HepG2 (cell line): ENCODE data around the gene GDAP1L1. TPM values are rescaled to one million over a fixed set of nuclear protein-coding genes. Genes with fewer than 3 reads are reported as not detected.

Source experiments
- ATAC-seq: fragments of 200-7000 bp; cut with Tn5 transposase; 3 replicates; pipeline ENCODE4 v1.9.1; 2020; ENCODE audit warnings: mild to moderate bottlenecking, moderate library complexity
- BruUV-seq: library from RNA; stranded (reverse); fragments of 400-500 nt; replicated peaks from 2 replicates; lab custom pipeline; 2021; lab: Mats Ljungman, UMichigan
- CTCF ChIA-PET: fragments of 300-600 bp; formaldehyde crosslinking; extraction: SDS; loops from one replicate; lab custom pipeline; 2021; ENCODE audit warnings: low total read pairs, inconsistent platforms, low intra/inter-chr PET ratio; lab: Yijun Ruan, JAX
- POLR2A ChIA-PET: fragments of 350-600 bp; sonication (Branson Sonifier 250); formaldehyde crosslinking; loops from one replicate; lab custom pipeline; 2020; ENCODE audit warnings: antibody characterized with exemption, inconsistent platforms; lab: Yijun Ruan, JAX
- DNase-seq: peaks from one replicate; pipeline ENCODE4 v3.0.0-alpha.2; 2015; ENCODE audit warnings: low spot score
- FAIRE-seq: peaks from 3 replicates; lab custom pipeline; 2011; peaks lifted over from hg19 to GRCh38; lab: Jason Lieb, UNC
- H2AFZ ChIP-seq: one replicate; pipeline ENCODE4 v1.6.1; 2011; ENCODE audit warnings: low read length, inconsistent platforms
- H3K27ac ChIP-seq: fragments of 300-600 bp; 3 replicates; pipeline ENCODE4 v1.8.0; 2011; ENCODE audit warnings: mixed run types, mild to moderate bottlenecking, mixed read lengths, low read length, inconsistent platforms; ENCODE audit not compliant: insufficient read depth; ENCODE audit errors: extremely low read length
- H3K27me3 ChIP-seq, 2 experiments: fragments of 200-600 bp in 1 of 2; 2 replicates in 1 of 2; 3 replicates in 1 of 2; pipeline versions ENCODE4 v1.6.0 to v1.8.0; 2011; ENCODE audit warnings: low read length in 2 of 2, mild to moderate bottlenecking in 2 of 2, moderate library complexity in 2 of 2, inconsistent platforms in 1 of 2; ENCODE audit not compliant: insufficient read depth in 2 of 2, control insufficient read depth in 1 of 2
- H3K36me3 ChIP-seq, 2 experiments: fragments of 200-600 bp in 1 of 2; replicated peaks in 1 of 2; 2 replicates in 1 of 2; 3 replicates in 1 of 2; pipeline versions ENCODE4 v1.5.1 to v1.8.0; 2011; ENCODE audit warnings: low read length in 2 of 2, inconsistent platforms in 1 of 2; ENCODE audit not compliant: insufficient read depth in 2 of 2, control insufficient read depth in 1 of 2
- H3K4me1 ChIP-seq: 2 replicates; pipeline ENCODE4 v1.5.1; 2012; ENCODE audit warnings: low read length, inconsistent platforms; ENCODE audit not compliant: insufficient read depth
- H3K4me2 ChIP-seq: 2 replicates; pipeline ENCODE4 v1.6.0; 2011; ENCODE audit warnings: low read depth, low read length, inconsistent platforms
- H3K4me3 ChIP-seq, 3 experiments: fragments of 200-600 bp in 1 of 3; sonication (generic), shearing (Covaris generic) in 1 of 3; replicated peaks in 1 of 3; 2 replicates each; pipeline ENCODE4 v1.5.1; 2011 to 2016; ENCODE audit warnings: low read length in 3 of 3, inconsistent platforms in 2 of 3, low read depth in 2 of 3, mild to moderate bottlenecking in 2 of 3, control low read depth in 1 of 3, mixed read lengths in 1 of 3; ENCODE audit not compliant: insufficient read depth in 1 of 3
- H3K79me2 ChIP-seq: one replicate; pipeline ENCODE4 v1.6.1; 2011; ENCODE audit warnings: low read length, inconsistent platforms; ENCODE audit not compliant: insufficient read depth
- H3K9ac ChIP-seq: 2 replicates; pipeline ENCODE4 v1.6.0; 2011; ENCODE audit warnings: mild to moderate bottlenecking, low read depth, low read length, inconsistent platforms; ENCODE audit not compliant: insufficient read depth
- H3K9me3 ChIP-seq: 2 replicates; pipeline ENCODE4 v1.5.1; 2012; ENCODE audit warnings: mild to moderate bottlenecking, low read length
- H4K20me1 ChIP-seq: 2 replicates; pipeline ENCODE4 v1.6.0; 2011; ENCODE audit warnings: inconsistent platforms, mild to moderate bottlenecking, low read length, moderate library complexity; ENCODE audit not compliant: insufficient read depth
- AKAP8 ChIP-seq: sonication (generic); formaldehyde crosslinking; IDR thresholded peaks from 2 replicates; pipeline ENCODE4 v1.5.1; 2020; ENCODE audit warnings: mild to moderate bottlenecking, missing genetic modification reagents
- EHMT2 ChIP-seq: fragments of 200-600 bp; sonication (generic); IDR thresholded peaks from 2 replicates; pipeline ENCODE4 v1.7.0; 2017; ENCODE audit warnings: antibody characterized with exemption, low read depth, low read length, borderline replicate concordance
- FOSL2 ChIP-seq: sonication (generic); formaldehyde crosslinking; IDR thresholded peaks from 2 replicates; pipeline ENCODE4 v1.4.0; 2020; ENCODE audit warnings: missing genetic modification reagents
- FOXM1 ChIP-seq: sonication (generic); formaldehyde crosslinking; IDR thresholded peaks from 2 replicates; pipeline ENCODE4 v1.5.0; 2020; ENCODE audit warnings: missing genetic modification reagents
- GATAD2A ChIP-seq: IDR thresholded peaks from 2 replicates; pipeline ENCODE4 v1.6.1; 2016
- HNRNPL ChIP-seq: fragments of 200-400 bp; formaldehyde crosslinking; IDR thresholded peaks from 2 replicates; pipeline ENCODE4 v1.6.1; 2017; ENCODE audit warnings: mild to moderate bottlenecking, low read depth, low read length
- IRF9 ChIP-seq: sonication (generic); formaldehyde crosslinking; IDR thresholded peaks from 2 replicates; pipeline ENCODE4 v1.8.0; 2022; ENCODE audit warnings: missing genetic modification reagents, mild to moderate bottlenecking, borderline replicate concordance
- KDM3A ChIP-seq: IDR thresholded peaks from 2 replicates; pipeline ENCODE4 v1.6.1; 2018; ENCODE audit warnings: low read depth, missing compliant biosample characterization
- PCBP2 ChIP-seq: fragments of 200-400 bp; formaldehyde crosslinking; optimal IDR thresholded peaks from 2 replicates; pipeline ENCODE3; 2018; ENCODE audit warnings: low read length, low read depth; ENCODE audit not compliant: poor library complexity, severe bottlenecking
- SAP130 ChIP-seq: IDR thresholded peaks from 2 replicates; pipeline ENCODE4 v1.6.1; 2016; ENCODE audit warnings: low read depth
- ZFP36L1 ChIP-seq: sonication (generic); formaldehyde crosslinking; IDR thresholded peaks from 2 replicates; pipeline ENCODE4 v1.8.0; 2022; ENCODE audit warnings: mild to moderate bottlenecking, missing genetic modification reagents, moderate library complexity
- ZNF292 ChIP-seq: sonication (generic); formaldehyde crosslinking; IDR thresholded peaks from 2 replicates; pipeline ENCODE4 v1.8.1; 2022; ENCODE audit warnings: mild to moderate bottlenecking, low read depth, missing genetic modification reagents, borderline replicate concordance
- ZNF460 ChIP-seq: sonication (generic); formaldehyde crosslinking; IDR thresholded peaks from 2 replicates; pipeline ENCODE4 v1.5.1; 2020; ENCODE audit warnings: missing genetic modification reagents, mild to moderate bottlenecking, borderline replicate concordance
- ZNF670 ChIP-seq: sonication (generic); formaldehyde crosslinking; IDR thresholded peaks from 2 replicates; pipeline ENCODE4 v1.8.0; 2022; ENCODE audit warnings: mild to moderate bottlenecking, missing genetic modification reagents, borderline replicate concordance
- ZSCAN29 ChIP-seq: sonication (generic); formaldehyde crosslinking; conservative IDR thresholded peaks from 2 replicates; pipeline ENCODE4 v1.4.0; 2020; ENCODE audit warnings: mild to moderate bottlenecking, missing genetic modification reagents
- WGBS: methylation state at CpG from one replicate; pipeline ENCODE4 v1.1.6; 2017; ENCODE audit warnings: low lambda C conversion rate; 5-methylcytosine and 5-hydroxymethylcytosine counted together
- in situ Hi-C: cut with HindIII; loops from 2 replicates; pipeline ENCODE4 v1.10.0; 2017; ENCODE audit warnings: low pct_unique_long_range_greater_than_20kb; ENCODE audit not compliant: extremely low pct_ligation_motif_present
- intact Hi-C: fragments of 100-400 bp; cut with micrococcal nuclease; formaldehyde crosslinking; loops from one replicate; pipeline ENCODE4 v1.10.0; 2022; ENCODE audit not compliant: unreplicated experiment
- polyA plus RNA-seq, 8 experiments: library from polyadenylated mRNA; depleted of rRNA in 3 of 8; stranded (reverse) in 7 of 8; unstranded in 1 of 8; fragments of >200 nt; fragmentation: Illumina TruSeq in 4 of 8; extraction: Trizol in 4 of 8; gene quantifications; 2 replicates each; pipeline versions ENCODE4 v1.2.1 to v1.2.3, GENCODE V29; 2011 to 2016; ENCODE audit warnings: low read depth in 4 of 8, missing spikeins in 1 of 8, mixed read lengths in 1 of 8; ENCODE audit not compliant: insufficient read depth in 1 of 8
- total RNA-seq, 5 experiments: library from RNA; depleted of rRNA; stranded (reverse); fragments of >200 nt; fragmentation: Illumina TruSeq; extraction: Trizol; gene quantifications; 2 replicates each; pipeline ENCODE4 v1.2.3, GENCODE V29; 2016; ENCODE audit warnings: low read depth in 1 of 5
- TF ChIP-seq, protein P1 (sequence below): sonication (generic); formaldehyde crosslinking; IDR thresholded peaks from 2 replicates; pipeline ENCODE4 v1.4.0; 2020; ENCODE audit warnings: missing genetic modification reagents
- TF ChIP-seq, protein P2 (sequence below): IDR thresholded peaks from 2 replicates; pipeline ENCODE4 v1.4.0; 2020; ENCODE audit warnings: mild to moderate bottlenecking, missing genetic modification reagents
- TF ChIP-seq, protein P3 (sequence below): IDR thresholded peaks from 2 replicates; pipeline ENCODE4 v1.6.1; 2016; ENCODE audit warnings: missing compliant biosample characterization, missing genetic modification reagents, borderline replicate concordance

GDAP1L1 gene
- total and polyA plus RNA-seq, 2 of the 13 experiments (the other 11 are each of a cell fraction or from before 2014, with no cell fraction given), result 0.04 TPM; not detected in 1

GRCh38 chr20:44228465-44229258, 18.4 kb upstream of the GDAP1L1 start:
- in situ Hi-C loops, result no loop called here
- CTCF ChIA-PET, result interaction anchor here (1.9 kb wide), 1 partner anchor 11 kb away, joined by 5 read pairs; no protein-coding TSS in a partner anchor
- ATAC-seq (peak; percentile 78), DNase-seq (peak; percentile 70), FAIRE-seq (no peak)
- Histone ChIP-seq H3K4me3 (no peak overlapping the region; a peak in 1 of 6 replicates), H3K79me2 (no peaks in the 10 kb centered on the region), H3K9ac (no peak overlapping the region), H3K27ac (no peak overlapping the region), H3K4me1 (peaks cover 29% of the 10 kb centered on the region), H4K20me1 (no peaks in the 10 kb centered on the region), H3K27me3 (no peaks in the 10 kb centered on the region), H3K36me3 (no peaks in the 10 kb centered on the region), H3K4me2 (peak overlapping the region; percentile 50), H2AFZ (no peak overlapping the region), H3K9me3 (no peaks in the 10 kb centered on the region)
- no TSS peak for BruUV-seq
- 33% methylated on average over 15 of the region's 17 CpGs for WGBS
- intact Hi-C loops, result no loop called here
- POLR2A ChIA-PET, result no interaction called here
- TF ChIP-seq FOSL2 (CRISPR knock-in tag), result no peak
- peak; percentile 46; the same call in 1 of the 2 replicates for TF ChIP-seq GATAD2A
- no peak for TF ChIP-seq KDM3A
- no peak for TF ChIP-seq ZSCAN29 (CRISPR knock-in tag)
- no peak for TF ChIP-seq FOXM1 (CRISPR knock-in tag)
- TF ChIP-seq ZNF670, result no peak
- no peak for TF ChIP-seq IRF9
- peak; percentile 59; the same call in 1 of the 2 replicates for TF ChIP-seq HNRNPL
- peak; percentile 51; the same call in 1 of the 2 replicates for TF ChIP-seq SAP130
- no peak for TF ChIP-seq ZNF292 (CRISPR knock-in tag)
- no peak for TF ChIP-seq ZNF460 (CRISPR knock-in tag)
- no peak for TF ChIP-seq AKAP8 (CRISPR knock-in tag)
- TF ChIP-seq EHMT2, result no peak
- TF ChIP-seq, protein P1, sequence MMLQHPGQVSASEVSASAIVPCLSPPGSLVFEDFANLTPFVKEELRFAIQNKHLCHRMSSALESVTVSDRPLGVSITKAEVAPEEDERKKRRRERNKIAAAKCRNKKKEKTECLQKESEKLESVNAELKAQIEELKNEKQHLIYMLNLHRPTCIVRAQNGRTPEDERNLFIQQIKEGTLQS (CRISPR knock-in tag), result no peak
- TF ChIP-seq PCBP2, result no peak
- no peak for TF ChIP-seq ZFP36L1 (CRISPR knock-in tag)
- TF ChIP-seq, protein P2, sequence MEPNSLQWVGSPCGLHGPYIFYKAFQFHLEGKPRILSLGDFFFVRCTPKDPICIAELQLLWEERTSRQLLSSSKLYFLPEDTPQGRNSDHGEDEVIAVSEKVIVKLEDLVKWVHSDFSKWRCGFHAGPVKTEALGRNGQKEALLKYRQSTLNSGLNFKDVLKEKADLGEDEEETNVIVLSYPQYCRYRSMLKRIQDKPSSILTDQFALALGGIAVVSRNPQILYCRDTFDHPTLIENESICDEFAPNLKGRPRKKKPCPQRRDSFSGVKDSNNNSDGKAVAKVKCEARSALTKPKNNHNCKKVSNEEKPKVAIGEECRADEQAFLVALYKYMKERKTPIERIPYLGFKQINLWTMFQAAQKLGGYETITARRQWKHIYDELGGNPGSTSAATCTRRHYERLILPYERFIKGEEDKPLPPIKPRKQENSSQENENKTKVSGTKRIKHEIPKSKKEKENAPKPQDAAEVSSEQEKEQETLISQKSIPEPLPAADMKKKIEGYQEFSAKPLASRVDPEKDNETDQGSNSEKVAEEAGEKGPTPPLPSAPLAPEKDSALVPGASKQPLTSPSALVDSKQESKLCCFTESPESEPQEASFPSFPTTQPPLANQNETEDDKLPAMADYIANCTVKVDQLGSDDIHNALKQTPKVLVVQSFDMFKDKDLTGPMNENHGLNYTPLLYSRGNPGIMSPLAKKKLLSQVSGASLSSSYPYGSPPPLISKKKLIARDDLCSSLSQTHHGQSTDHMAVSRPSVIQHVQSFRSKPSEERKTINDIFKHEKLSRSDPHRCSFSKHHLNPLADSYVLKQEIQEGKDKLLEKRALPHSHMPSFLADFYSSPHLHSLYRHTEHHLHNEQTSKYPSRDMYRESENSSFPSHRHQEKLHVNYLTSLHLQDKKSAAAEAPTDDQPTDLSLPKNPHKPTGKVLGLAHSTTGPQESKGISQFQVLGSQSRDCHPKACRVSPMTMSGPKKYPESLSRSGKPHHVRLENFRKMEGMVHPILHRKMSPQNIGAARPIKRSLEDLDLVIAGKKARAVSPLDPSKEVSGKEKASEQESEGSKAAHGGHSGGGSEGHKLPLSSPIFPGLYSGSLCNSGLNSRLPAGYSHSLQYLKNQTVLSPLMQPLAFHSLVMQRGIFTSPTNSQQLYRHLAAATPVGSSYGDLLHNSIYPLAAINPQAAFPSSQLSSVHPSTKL (CRISPR knock-in tag), result peak; percentile 42; the same call in 1 of the 2 replicates
- TF ChIP-seq, protein P3, sequence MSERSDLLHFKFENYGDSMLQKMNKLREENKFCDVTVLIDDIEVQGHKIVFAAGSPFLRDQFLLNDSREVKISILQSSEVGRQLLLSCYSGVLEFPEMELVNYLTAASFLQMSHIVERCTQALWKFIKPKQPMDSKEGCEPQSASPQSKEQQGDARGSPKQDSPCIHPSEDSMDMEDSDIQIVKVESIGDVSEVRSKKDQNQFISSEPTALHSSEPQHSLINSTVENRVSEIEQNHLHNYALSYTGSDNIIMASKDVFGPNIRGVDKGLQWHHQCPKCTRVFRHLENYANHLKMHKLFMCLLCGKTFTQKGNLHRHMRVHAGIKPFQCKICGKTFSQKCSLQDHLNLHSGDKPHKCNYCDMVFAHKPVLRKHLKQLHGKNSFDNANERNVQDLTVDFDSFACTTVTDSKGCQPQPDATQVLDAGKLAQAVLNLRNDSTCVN (CRISPR knock-in tag), result no peak
